HEK293T (cell line): ENCODE results near the gene MYLK.

Experiments
- ARNT ChIP-seq: fragments of 450-650 bp; IDR thresholded peaks from 2 replicates; pipeline ENCODE4 v1.6.1; 2017; ENCODE audit warnings: mild to moderate bottlenecking
- BHLHE40 ChIP-seq: fragments of 450-650 bp; IDR thresholded peaks from 2 replicates; pipeline ENCODE4 v1.6.1; 2016; ENCODE audit warnings: mild to moderate bottlenecking, moderate library complexity, borderline replicate concordance
- ELF4 ChIP-seq: fragments of 450-650 bp; IDR thresholded peaks from 2 replicates; pipeline ENCODE4 v1.6.1; 2017; ENCODE audit warnings: antibody characterized with exemption
- FOXA1 ChIP-seq: fragments of 450-650 bp; IDR thresholded peaks from 2 replicates; pipeline ENCODE4 v1.6.1; 2016; ENCODE audit warnings: mild to moderate bottlenecking
- FOXM1 ChIP-seq: fragments of 450-650 bp; IDR thresholded peaks from 2 replicates; pipeline ENCODE4 v1.6.1; 2017; ENCODE audit warnings: mild to moderate bottlenecking, borderline replicate concordance
- HDGF ChIP-seq: fragments of 450-650 bp; IDR thresholded peaks from 2 replicates; pipeline ENCODE4 v1.6.1; 2017; ENCODE audit warnings: antibody characterized with exemption, borderline replicate concordance
- L3MBTL2 ChIP-seq: fragments of 450-650 bp; conservative IDR thresholded peaks from 2 replicates; pipeline ENCODE4 v1.6.1; 2016; ENCODE audit warnings: mild to moderate bottlenecking
- LEF1 ChIP-seq: fragments of 450-650 bp; IDR thresholded peaks from 2 replicates; pipeline ENCODE4 v1.6.1; 2017; ENCODE audit warnings: mild to moderate bottlenecking, borderline replicate concordance
- NFRKB ChIP-seq: fragments of 450-650 bp; IDR thresholded peaks from 2 replicates; pipeline ENCODE4 v1.6.1; 2016; ENCODE audit warnings: mild to moderate bottlenecking, moderate library complexity
- SP1 ChIP-seq: fragments of 450-650 bp; IDR thresholded peaks from 2 replicates; pipeline ENCODE4 v1.6.1; 2017
- SUZ12 ChIP-seq: fragments of 450-650 bp; IDR thresholded peaks from 2 replicates; pipeline ENCODE4 v1.6.1; 2016; ENCODE audit warnings: mild to moderate bottlenecking
- TF ChIP-seq, protein P1 (sequence below): fragments of 450-650 bp; IDR thresholded peaks from 2 replicates; pipeline ENCODE4 v1.6.1; 2016

- no peak for TF ChIP-seq SP1
- TF ChIP-seq BHLHE40: no peak
- TF ChIP-seq SUZ12: no peak
- TF ChIP-seq FOXA1: no peak
- TF ChIP-seq, protein P1, sequence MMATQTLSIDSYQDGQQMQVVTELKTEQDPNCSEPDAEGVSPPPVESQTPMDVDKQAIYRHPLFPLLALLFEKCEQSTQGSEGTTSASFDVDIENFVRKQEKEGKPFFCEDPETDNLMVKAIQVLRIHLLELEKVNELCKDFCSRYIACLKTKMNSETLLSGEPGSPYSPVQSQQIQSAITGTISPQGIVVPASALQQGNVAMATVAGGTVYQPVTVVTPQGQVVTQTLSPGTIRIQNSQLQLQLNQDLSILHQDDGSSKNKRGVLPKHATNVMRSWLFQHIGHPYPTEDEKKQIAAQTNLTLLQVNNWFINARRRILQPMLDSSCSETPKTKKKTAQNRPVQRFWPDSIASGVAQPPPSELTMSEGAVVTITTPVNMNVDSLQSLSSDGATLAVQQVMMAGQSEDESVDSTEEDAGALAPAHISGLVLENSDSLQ: no peak
- TF ChIP-seq FOXM1: no peak
- TF ChIP-seq LEF1: no peak
- no peak for TF ChIP-seq L3MBTL2
- no peak for TF ChIP-seq HDGF
- TF ChIP-seq NFRKB: no peak
- TF ChIP-seq ARNT: no peak
- no peak for TF ChIP-seq ELF4
Observed at GRCh38 chr3:123725652-123726400, 158.3 kb downstream of the MYLK start.
